ENCODE measurements around the gene AIMP1. TPM values are rescaled to one million over a fixed set of nuclear protein-coding genes. Genes with fewer than 3 reads are reported as not detected.

Gene AIMP1
- total and polyA plus RNA-seq, 12 donors: 22.8 to 38.6 (median 36.0) TPM

DNA sequence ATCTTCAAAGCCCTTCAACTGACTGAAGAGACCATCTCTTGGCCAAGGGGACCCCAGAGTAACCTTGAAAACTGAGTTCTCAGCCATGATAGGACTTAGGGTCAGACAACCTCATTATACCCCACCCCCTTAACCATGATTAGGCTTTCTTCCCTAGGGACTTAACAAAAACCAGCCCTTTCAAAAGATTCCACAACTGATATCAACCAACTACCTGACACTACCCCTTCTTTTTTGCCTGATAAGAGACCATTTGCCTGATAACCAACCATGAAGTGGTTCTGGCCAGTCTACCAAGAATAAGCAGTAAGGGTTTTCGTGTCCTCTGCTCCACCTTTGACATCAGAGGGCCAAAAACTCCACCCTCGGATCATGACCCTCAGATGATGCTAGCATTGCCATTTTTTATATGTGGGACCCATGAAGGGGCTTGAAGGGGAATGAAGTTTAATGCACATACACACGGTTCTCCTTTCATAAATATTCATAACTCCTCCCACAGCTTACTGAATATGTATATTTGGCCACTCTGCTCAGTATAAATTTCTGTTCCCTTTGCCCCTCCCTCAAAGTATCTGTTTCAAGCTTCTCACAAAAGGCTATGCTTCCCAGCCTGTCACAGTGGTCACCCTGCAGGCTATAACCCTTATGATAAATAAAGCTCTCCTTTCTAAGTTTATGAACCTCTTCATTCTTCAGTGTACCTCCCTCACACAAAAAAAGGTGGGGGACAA lies 12.6 kb upstream of the AIMP1 start:
- Histone ChIP-seq H3K27me3 (no peaks in the 10 kb centered on the region), H3K4me3 (no peak overlapping the region), H3K9me3 (no peaks in the 10 kb centered on the region), H3K4me1 (no peaks in the 10 kb centered on the region), H3K27ac (no peak overlapping the region), H3K36me3 (peaks cover 0 to 82% (median 6%) of the 10 kb centered on the region in 9 donors)
- intact Hi-C loops (cut with DNase I): no loop called here
- TF ChIP-seq, protein P1, sequence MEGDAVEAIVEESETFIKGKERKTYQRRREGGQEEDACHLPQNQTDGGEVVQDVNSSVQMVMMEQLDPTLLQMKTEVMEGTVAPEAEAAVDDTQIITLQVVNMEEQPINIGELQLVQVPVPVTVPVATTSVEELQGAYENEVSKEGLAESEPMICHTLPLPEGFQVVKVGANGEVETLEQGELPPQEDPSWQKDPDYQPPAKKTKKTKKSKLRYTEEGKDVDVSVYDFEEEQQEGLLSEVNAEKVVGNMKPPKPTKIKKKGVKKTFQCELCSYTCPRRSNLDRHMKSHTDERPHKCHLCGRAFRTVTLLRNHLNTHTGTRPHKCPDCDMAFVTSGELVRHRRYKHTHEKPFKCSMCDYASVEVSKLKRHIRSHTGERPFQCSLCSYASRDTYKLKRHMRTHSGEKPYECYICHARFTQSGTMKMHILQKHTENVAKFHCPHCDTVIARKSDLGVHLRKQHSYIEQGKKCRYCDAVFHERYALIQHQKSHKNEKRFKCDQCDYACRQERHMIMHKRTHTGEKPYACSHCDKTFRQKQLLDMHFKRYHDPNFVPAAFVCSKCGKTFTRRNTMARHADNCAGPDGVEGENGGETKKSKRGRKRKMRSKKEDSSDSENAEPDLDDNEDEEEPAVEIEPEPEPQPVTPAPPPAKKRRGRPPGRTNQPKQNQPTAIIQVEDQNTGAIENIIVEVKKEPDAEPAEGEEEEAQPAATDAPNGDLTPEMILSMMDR (IDR thresholded peaks at IDR 0.05): no peak
- ATAC-seq (no peak), DNase-seq (no peak)
- WGBS, 2 donors: 73 to 82% methylated on average over 3 of the region's 3 CpGs

DNA sequence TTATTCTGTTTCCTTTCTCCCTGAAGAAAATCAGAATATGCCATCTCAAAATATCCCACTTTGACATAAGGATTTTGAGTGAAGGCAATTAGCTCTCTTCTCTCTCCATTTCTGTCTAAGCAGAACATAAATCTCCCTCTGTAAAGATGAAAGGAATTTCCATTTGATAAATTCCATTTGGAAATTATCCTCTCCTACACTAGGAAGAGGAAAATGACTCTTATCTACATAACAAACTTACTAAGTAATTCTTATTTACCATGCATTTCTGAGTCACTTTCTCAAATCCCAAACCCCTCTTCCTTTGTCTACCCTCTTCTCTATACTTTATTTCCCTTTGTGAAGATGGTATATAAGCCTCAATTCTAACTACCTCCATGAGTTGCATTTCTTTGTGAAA lies 11.7 kb upstream of the AIMP1 start:
- intact Hi-C loops (cut with DNase I): no loop called here
- Histone ChIP-seq H3K27me3 (no peaks in the 10 kb centered on the region), H3K4me1 (no peaks in the 10 kb centered on the region), H3K27ac (no peak overlapping the region), H3K9me3 (no peaks in the 10 kb centered on the region), H3K4me3 (no peak overlapping the region), H3K36me3 (peaks cover 0 to 74% (median 6%) of the 10 kb centered on the region in 9 donors)
- DNase-seq (no peak), ATAC-seq (no peak)
- TF ChIP-seq, protein P1 (IDR thresholded peaks at IDR 0.05): no peak

DNA sequence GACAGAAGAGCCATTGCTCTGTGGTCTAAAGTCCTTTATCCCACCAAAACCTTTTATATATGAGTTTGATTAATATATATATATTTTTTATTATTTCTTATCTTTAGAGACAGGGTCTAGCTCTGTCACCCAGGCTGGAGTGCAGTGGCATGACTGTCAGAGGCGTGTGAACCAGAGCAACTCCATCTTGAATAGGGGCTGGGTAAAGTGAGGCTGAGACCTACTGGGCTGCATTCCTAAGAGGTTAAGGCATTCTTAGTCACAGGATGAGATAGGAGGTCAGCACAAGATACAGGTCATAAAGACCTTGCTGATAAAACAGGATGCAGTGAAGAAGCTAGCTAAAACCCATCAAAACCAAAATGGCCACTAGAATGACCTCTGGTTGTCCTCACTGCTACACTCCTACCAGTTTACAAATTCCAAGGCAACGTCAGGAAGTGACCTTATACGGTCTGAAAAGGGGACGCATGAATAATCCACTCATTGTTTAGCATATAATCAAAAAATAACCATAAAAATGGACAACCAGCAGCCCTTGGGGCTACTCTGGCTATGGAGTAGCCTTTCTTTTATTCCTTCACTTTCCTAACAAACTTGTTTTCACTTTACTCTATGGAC lies 10.8 kb upstream of the AIMP1 start:
- H3K36me3 ChIP-seq: peaks cover 0 to 65% (median 6%) of the 10 kb centered on the region in 9 donors
- H3K27ac ChIP-seq: no peak overlapping the region
- no peak overlapping the region for H3K4me3 ChIP-seq
- H3K4me1 ChIP-seq: no peaks in the 10 kb centered on the region
- WGBS, 2 donors: 90 to 92% methylated on average over 4 of the region's 4 CpGs
- intact Hi-C loops (cut with DNase I): no loop called here
- TF ChIP-seq, protein P1 (IDR thresholded peaks at IDR 0.05): no peak
- DNase-seq (no peak), ATAC-seq (no peak)
- H3K9me3 ChIP-seq: no peaks in the 10 kb centered on the region
- no peaks in the 10 kb centered on the region for H3K27me3 ChIP-seq

DNA sequence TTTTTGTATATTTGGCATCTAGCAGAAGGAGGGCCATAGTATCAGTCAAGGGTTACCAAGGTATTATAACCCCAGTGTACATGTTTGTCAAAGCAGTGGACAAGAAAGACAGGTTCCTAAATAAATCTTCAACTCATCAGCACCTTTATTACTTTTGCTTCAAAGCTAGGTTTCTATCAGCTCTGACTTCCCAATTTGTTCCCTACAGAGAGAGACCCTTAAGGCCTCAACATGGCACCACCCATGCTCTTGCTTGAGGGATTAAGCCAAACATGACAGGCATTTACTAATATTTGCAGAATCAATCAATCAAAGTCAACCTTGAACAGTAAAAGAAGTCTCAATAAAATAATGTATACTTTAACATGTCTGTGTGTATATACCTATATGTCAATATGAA lies 9.8 kb upstream of the AIMP1 start:
- TF ChIP-seq, protein P1 (IDR thresholded peaks at IDR 0.05): no peak
- ATAC-seq (no peak), DNase-seq (no peak)
- H3K4me1 ChIP-seq: no peaks in the 10 kb centered on the region
- H3K4me3 ChIP-seq: no peak overlapping the region
- no peaks in the 10 kb centered on the region for H3K27me3 ChIP-seq
- intact Hi-C loops (cut with DNase I): no loop called here
- peaks cover 0 to 55% (median 6%) of the 10 kb centered on the region in 9 donors for H3K36me3 ChIP-seq
- H3K27ac ChIP-seq: no peak overlapping the region
- no peaks in the 10 kb centered on the region for H3K9me3 ChIP-seq
